ENCODE data around the gene MYBPH. TPM values are rescaled to one million over a fixed set of nuclear protein-coding genes. Genes with fewer than 3 reads are reported as not detected.

Gene MYBPH
- polyA plus RNA-seq, 1 donor from 2014 or later: not detected

DNA sequence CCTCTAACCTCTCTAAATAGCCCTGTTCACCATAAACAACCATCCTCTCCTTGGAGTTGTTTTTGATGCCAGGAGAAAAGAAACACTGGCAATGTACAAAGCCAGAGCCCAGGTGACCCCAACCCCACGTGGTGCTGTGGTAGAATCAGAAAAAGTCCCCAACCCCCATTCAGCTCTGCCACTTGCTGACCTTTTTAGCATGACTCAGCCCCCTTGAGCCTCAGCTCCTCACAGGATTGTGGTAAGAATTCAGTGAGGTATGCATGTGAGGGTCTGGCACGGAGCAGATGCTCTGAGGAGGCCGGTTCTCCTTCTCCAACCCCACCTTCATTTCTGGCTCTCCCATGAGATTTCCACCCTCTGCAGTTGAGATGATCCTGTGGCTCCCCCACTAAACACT is 22.0 kb upstream of the MYBPH start:
- Histone ChIP-seq H2AFZ (ENCODE audit: low read depth, low read length) (no peak overlapping the region), H3K4me2 (ENCODE audit: low read length) (no peak overlapping the region), H3F3A (ENCODE audit: insufficient read depth, low read length, poor library complexity, severe bottlenecking) (no peaks in the 10 kb centered on the region), H3K9ac (ENCODE audit: low read length) (no peak overlapping the region), H3K36me3 (ENCODE audit: insufficient read depth, low read length) (no peaks in the 10 kb centered on the region), H3K27ac (ENCODE audit: low read length) (no peak overlapping the region), H3K9me3 (ENCODE audit: low read length) (no peaks in the 10 kb centered on the region), H3K79me2 (replicated peaks; ENCODE audit: insufficient read depth, low read length) (no peaks in the 10 kb centered on the region), H4K20me1 (ENCODE audit: insufficient read depth) (no peaks in the 10 kb centered on the region), H3K9me2 (ENCODE audit: insufficient read depth, low read length) (no peaks in the 10 kb centered on the region), H3K4me3 (ENCODE audit: low read length) (no peak overlapping the region), H3K27me3 (ENCODE audit: insufficient read depth, low read depth, low read length) (no peaks in the 10 kb centered on the region)
- TF ChIP-seq RAD21 (conservative IDR thresholded peaks at IDR 0.05) (no peak), POLR2AphosphoS5 (IDR thresholded peaks at IDR 0.05) (no peak), TAF1 (IDR thresholded peaks at IDR 0.05; ENCODE audit: low read depth) (no peak), SMC3 (conservative IDR thresholded peaks at IDR 0.05; ENCODE audit: poor library complexity) (no peak), EZH2 (IDR thresholded peaks at IDR 0.05; ENCODE audit: borderline replicate concordance, insufficient read depth, low read length, poor library complexity, severe bottlenecking) (no peak), EP300 (conservative IDR thresholded peaks at IDR 0.05; ENCODE audit: poor library complexity, severe bottlenecking) (no peak), MXI1 (conservative IDR thresholded peaks at IDR 0.05; ENCODE audit: poor library complexity, severe bottlenecking) (no peak)
- TF ChIP-seq, protein P1, sequence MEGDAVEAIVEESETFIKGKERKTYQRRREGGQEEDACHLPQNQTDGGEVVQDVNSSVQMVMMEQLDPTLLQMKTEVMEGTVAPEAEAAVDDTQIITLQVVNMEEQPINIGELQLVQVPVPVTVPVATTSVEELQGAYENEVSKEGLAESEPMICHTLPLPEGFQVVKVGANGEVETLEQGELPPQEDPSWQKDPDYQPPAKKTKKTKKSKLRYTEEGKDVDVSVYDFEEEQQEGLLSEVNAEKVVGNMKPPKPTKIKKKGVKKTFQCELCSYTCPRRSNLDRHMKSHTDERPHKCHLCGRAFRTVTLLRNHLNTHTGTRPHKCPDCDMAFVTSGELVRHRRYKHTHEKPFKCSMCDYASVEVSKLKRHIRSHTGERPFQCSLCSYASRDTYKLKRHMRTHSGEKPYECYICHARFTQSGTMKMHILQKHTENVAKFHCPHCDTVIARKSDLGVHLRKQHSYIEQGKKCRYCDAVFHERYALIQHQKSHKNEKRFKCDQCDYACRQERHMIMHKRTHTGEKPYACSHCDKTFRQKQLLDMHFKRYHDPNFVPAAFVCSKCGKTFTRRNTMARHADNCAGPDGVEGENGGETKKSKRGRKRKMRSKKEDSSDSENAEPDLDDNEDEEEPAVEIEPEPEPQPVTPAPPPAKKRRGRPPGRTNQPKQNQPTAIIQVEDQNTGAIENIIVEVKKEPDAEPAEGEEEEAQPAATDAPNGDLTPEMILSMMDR (IDR thresholded peaks at IDR 0.05; ENCODE audit: poor library complexity, severe bottlenecking): no peak
- TF ChIP-seq, protein P2, sequence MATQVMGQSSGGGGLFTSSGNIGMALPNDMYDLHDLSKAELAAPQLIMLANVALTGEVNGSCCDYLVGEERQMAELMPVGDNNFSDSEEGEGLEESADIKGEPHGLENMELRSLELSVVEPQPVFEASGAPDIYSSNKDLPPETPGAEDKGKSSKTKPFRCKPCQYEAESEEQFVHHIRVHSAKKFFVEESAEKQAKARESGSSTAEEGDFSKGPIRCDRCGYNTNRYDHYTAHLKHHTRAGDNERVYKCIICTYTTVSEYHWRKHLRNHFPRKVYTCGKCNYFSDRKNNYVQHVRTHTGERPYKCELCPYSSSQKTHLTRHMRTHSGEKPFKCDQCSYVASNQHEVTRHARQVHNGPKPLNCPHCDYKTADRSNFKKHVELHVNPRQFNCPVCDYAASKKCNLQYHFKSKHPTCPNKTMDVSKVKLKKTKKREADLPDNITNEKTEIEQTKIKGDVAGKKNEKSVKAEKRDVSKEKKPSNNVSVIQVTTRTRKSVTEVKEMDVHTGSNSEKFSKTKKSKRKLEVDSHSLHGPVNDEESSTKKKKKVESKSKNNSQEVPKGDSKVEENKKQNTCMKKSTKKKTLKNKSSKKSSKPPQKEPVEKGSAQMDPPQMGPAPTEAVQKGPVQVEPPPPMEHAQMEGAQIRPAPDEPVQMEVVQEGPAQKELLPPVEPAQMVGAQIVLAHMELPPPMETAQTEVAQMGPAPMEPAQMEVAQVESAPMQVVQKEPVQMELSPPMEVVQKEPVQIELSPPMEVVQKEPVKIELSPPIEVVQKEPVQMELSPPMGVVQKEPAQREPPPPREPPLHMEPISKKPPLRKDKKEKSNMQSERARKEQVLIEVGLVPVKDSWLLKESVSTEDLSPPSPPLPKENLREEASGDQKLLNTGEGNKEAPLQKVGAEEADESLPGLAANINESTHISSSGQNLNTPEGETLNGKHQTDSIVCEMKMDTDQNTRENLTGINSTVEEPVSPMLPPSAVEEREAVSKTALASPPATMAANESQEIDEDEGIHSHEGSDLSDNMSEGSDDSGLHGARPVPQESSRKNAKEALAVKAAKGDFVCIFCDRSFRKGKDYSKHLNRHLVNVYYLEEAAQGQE (IDR thresholded peaks at IDR 0.05; ENCODE audit: borderline replicate concordance): no peak

DNA sequence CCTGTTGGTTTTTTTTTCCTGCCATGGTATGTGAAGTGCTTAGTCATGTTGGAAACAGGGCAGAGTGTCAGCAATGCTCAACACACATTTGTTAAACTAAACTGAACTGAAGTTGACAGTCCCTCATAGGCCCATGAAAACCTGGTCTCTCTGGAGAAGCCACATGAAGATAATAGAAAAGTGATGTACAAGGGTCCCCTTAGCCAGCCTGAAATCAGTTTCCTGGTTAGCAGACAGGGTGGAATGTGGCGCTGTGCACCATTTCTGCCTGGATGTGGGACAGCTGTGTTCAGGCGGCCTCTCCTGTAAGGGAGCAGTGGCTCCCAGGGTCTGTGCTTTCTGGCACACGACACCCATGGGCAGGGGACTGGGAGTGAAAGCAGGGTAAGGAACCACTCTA is 20.7 kb upstream of the MYBPH start:
- H3K4me3 ChIP-seq (ENCODE audit: low read length): no peak overlapping the region
- TF ChIP-seq, protein P2 (IDR thresholded peaks at IDR 0.05; ENCODE audit: borderline replicate concordance): no peak
- TF ChIP-seq, protein P1 (IDR thresholded peaks at IDR 0.05; ENCODE audit: poor library complexity, severe bottlenecking): no peak
- no peak for TF ChIP-seq MXI1 (conservative IDR thresholded peaks at IDR 0.05; ENCODE audit: poor library complexity, severe bottlenecking)
- TF ChIP-seq EP300 (conservative IDR thresholded peaks at IDR 0.05; ENCODE audit: poor library complexity, severe bottlenecking): no peak
- H3K79me2 ChIP-seq (replicated peaks; ENCODE audit: insufficient read depth, low read length): no peaks in the 10 kb centered on the region
- H3K36me3 ChIP-seq (ENCODE audit: insufficient read depth, low read length): no peaks in the 10 kb centered on the region
- no peaks in the 10 kb centered on the region for H3K27me3 ChIP-seq (ENCODE audit: insufficient read depth, low read depth, low read length)
- H2AFZ ChIP-seq (ENCODE audit: low read depth, low read length): no peak overlapping the region
- no peak overlapping the region for H3K9ac ChIP-seq (ENCODE audit: low read length)
- no peak overlapping the region for H3K4me2 ChIP-seq (ENCODE audit: low read length)
- no peaks in the 10 kb centered on the region for H3K9me2 ChIP-seq (ENCODE audit: insufficient read depth, low read length)
- H3K9me3 ChIP-seq (ENCODE audit: low read length): no peaks in the 10 kb centered on the region
- H3K27ac ChIP-seq (ENCODE audit: low read length): no peak overlapping the region
- H3F3A ChIP-seq (ENCODE audit: insufficient read depth, low read length, poor library complexity, severe bottlenecking): no peaks in the 10 kb centered on the region
- H4K20me1 ChIP-seq (ENCODE audit: insufficient read depth): no peaks in the 10 kb centered on the region

Measured in neural cell (in vitro differentiated cells).